GM18526 (cell line): ENCODE data around the gene NAALADL2.

ENCODE experiments used
- POLR2A ChIP-seq: IDR thresholded peaks from 3 replicates; pipeline ENCODE4 v1.6.1; 2011; ENCODE audit not compliant: insufficient read length; ENCODE audit errors: extremely low read depth

Gene NAALADL2

DNA sequence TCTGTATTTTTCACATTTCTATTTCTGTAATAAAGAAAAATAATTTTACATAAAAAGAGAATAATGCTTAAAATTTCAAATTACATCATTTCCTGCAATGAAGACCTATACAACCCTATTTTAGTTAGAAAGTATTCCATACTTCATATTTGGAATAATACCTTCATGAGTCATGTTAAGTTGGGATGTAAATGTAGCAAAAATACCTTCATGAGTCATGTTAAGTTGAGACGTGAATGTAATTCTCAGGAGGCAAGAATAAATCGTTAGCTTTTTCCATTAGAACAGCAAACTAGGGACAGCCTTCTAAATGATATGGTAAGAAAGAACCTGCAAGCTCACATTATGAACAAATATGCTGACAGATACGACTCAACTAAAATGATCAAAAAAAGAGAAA, 91.9 kb downstream of the NAALADL2 start:
- TF ChIP-seq POLR2A = no peak

- TF ChIP-seq POLR2A = no peak
Measured at GRCh38 chr3:174951498-174952005, 92.4 kb downstream of the NAALADL2 start.

GRCh38 chr3:174953068-174953467, 93.9 kb downstream of the NAALADL2 start:
- TF ChIP-seq POLR2A = no peak

DNA sequence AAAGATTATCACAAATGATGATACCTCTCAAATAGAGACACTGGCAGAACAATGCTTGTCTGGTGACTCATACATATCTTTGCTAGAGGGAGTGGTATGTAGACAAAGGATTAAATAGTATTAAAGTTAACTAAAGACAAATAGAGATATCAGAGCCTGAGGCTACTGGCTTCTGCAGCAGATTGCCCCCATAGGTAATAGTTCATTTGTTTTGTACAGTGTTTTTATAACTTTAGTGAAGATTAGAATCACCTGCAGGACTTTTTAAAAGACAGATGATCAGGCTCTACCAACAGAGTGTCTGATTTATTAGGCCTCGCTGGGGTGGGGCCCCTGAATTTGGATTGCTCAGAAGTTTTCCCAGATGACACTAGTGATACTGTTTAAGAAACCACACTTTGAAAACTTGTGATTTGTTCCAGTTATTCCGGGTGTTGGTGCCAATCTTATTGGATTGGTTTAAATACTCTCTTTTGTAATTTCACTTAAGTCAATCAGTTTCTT, 96.4 kb downstream of the NAALADL2 start:
- no peak for TF ChIP-seq POLR2A

DNA sequence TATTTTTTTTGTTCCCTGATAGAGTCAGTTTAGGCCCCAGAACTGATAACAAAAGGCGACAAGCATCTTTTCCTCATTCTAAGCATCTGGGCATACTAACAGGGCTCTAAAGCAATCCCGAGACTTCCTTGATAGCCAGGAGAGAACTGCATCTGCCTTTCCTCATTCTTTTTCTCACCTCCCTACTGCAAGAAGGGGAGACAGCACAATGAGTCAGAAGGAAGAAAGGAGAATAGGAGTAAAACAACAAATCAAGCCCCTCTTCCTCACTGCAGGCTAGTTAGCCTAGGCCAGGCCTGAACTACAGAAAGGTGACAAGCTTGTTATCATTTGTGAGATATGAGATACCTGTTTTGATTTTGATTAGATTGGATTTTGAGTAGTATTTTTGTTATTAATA, 97.9 kb downstream of the NAALADL2 start:
- no peak for TF ChIP-seq POLR2A

DNA sequence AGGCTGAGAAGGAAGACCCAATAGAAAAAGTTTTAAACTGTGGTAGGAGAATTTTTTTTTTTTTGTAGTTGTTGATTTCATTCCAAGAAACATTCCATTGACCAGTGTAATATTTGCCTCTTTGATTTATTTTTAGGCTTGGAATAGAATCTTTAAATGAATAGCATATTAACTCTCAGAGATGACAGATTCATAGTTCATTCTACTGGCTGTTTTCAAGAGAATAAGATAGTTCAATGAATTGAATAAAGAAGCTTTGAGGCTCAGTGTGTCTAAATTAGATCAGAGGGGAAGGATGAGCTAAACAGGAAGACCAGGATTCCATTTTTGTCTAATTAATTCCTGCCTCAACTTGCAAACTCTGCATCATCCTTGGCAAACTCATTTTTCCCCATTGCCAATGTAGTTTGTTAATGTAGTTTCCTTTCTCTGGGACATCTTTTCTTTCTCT, 98.4 kb downstream of the NAALADL2 start:
- no peak for TF ChIP-seq POLR2A

DNA sequence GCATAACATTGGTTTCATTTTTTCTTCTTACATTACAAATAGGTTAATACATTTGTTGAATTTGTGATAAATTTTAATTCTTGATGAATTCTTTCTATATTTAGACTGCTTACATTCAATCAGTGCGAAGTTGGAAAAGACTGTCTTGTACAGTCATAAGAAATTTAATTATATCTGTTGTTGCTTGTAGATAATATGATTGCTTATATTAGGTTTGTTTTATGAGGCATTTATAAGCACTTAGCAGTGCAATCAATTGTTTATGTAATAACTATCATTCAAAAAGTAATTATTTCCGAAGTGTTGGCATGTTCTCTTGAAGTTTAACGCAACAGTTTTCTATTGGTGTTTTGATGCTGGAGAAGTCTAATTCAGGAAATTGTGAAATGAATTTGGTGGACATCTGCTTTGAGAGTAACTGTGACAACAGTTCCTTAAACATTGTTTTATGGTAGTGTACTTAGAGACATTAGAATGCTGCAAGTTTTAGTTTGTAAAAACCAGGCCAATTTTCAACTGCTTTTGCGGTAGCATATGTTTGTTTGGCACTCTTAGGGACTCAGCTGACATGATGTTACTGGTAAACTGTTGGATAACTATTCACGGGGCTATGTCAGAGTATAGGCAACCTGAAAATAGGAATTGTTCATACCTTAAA, 99.7 kb downstream of the NAALADL2 start:
- no peak for TF ChIP-seq POLR2A

GRCh38 chr3:174959556-174960065, 100.5 kb downstream of the NAALADL2 start:
- no peak for TF ChIP-seq POLR2A

- TF ChIP-seq POLR2A = no peak
Measured at GRCh38 chr3:174960898-174961297, 101.8 kb downstream of the NAALADL2 start.

DNA sequence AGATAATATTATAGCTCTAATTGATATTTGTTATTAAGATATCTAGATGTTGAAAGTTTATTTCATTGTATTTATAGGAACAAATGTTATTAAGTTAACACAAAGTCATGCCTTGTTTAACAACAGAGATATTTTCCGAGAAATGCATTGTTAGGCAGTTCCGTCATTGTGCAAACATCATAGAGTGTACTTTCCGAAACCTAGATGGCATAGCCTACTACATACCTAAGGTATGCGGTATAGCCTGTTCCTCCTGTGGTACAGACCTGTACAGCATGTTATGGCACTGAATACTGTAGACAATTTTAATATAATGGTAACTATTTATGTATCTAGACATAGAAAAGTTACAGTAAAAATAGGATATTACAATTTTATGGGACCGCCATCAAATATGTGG, 114.3 kb downstream of the NAALADL2 start:
- TF ChIP-seq POLR2A = no peak

GRCh38 chr3:174986685-174987084, 127.6 kb downstream of the NAALADL2 start:
- TF ChIP-seq POLR2A = no peak

DNA sequence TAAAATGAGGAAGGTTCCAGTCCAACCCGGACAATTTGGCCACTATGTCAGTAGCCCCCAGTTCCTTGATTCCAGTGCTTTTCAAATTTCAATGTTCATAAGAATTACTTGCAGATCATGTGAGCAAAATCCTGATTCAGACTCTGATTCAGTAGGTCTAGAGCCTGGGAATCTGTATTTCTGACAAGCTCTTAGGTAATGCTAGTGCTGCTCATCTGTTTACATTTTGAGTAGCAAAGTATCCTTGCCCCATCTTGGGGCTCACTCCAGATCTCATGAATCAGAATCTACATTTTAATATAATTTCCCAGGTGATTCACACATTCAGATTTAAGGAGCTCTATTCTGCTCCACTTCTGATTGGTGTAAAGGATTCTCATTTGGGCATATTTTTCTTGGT, 142.0 kb downstream of the NAALADL2 start:
- TF ChIP-seq POLR2A = no peak

DNA sequence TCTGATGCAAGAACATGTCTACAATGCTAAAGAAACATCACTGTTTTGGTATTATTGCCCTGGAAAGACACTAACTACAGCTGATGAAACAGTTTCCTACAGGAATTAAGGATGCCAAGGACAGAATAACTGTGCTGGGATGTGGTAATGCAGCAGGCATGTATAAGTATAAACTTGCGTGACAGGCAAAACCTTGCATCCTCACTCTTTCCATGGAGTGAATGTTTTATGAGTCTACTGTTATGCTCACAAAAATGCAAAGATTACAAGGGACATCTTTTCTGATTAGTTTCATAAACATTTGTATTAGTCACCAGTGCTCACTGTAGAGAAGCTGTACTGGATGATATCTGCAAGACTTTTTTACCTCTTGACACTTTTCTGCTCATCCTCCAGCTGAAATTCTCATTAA, 143.6 kb downstream of the NAALADL2 start:
- no peak for TF ChIP-seq POLR2A

DNA sequence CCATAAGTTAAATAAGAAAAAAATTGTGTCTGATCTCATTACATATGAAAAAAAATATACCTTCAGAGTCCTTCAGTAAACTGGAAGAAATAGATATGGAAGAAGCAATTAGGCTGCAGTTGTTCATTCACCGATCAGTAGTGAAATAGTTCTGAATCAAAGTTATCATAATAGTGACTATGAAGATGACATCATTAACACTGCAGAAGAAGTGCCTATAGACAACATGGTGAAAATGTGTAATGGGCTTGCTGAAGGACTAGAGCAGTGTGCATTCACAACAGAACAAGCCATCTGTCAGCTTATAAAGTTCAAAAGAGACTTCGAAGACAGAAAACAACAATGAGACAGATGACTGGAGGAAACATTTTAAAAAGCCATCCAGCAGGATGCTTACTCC, 144.5 kb downstream of the NAALADL2 start:
- no peak for TF ChIP-seq POLR2A

DNA sequence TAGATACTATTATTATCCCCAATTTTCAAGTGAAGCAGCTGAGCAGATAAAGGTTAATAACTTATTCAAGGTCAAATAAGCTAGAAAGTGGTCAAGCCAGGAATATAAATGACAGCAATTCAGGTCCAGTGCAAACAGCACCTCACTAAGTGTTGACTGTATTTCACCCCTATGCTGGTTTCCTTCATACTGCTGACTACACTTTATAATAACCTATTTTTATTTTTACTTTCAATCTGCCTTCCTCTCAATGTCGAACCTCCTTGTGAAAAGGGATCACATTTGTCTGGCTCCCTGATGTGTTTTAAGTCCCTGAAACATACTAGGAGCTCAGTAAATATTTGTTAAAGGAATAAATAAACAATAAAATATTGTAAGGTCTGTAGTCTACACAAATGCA, 146.1 kb downstream of the NAALADL2 start:
- no peak for TF ChIP-seq POLR2A

GRCh38 chr3:175005881-175006280, 146.7 kb downstream of the NAALADL2 start:
- no peak for TF ChIP-seq POLR2A

- no peak for TF ChIP-seq POLR2A
Measured at GRCh38 chr3:175007306-175007705, 148.2 kb downstream of the NAALADL2 start.
